Measurements from ENCODE around the gene TMEM240. TPM values are rescaled to one million over a fixed set of nuclear protein-coding genes. Genes with fewer than 3 reads are reported as not detected.

Gene TMEM240
- total RNA-seq, 1 experiment from 2014 or later = 1.2 TPM

DNA sequence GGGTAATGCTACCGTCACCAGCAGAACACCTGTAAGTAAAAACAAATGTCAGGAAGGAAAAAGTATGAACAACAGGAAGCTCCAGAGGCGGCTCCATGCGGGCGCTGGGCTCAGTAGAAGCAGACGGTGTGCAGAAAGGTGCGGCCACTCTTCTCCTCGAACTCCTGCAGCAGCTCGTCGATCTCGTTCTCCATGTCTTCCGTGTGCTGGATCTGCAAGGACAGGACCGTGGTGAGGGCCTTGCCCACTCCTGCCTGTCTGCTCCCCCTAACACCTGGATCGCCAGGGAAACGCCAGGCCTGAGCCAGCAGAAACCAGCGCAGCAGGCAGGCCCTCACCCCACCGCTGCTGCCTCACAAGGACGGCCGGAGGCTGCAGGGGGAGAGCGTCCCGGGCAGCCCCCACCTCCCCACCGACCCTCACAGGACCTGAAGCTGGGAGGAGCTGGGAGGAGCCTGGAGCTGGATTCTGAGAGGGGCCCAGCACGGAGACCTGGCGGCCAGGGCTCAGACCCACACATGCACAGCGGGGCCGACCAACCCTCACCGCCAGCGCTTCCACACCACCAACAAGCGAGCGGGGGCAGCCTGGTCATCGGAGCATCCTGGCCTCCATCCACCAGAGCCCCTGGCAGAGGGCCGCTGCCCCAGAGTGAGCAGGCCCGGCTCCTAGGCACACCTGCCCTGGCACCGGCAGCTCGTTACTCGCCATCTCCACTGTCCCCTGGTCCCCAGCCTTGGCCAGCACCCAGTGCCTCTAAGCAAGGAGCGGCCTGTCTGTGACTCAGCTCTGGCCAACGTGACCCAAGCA lies 1.7 kb upstream of the TMEM240 start:
- Histone ChIP-seq H3K27me3 (replicated peaks; ENCODE audit: control insufficient read depth, insufficient read depth, low read length) (no peaks in the 10 kb centered on the region), H3K9me3 (no peaks in the 10 kb centered on the region), H3K4me3 (ENCODE audit: low read depth, low read length) (no peak overlapping the region), H3K36me3 (ENCODE audit: control insufficient read depth, insufficient read depth, low read length) (no peaks in the 10 kb centered on the region), H3K4me1 (no peaks in the 10 kb centered on the region)
- Mint-ChIP-seq H3K27me3 (ENCODE audit: insufficient read depth, unreplicated experiment) (no peaks in the 10 kb centered on the region), H3K9me3 (ENCODE audit: unreplicated experiment) (no peaks in the 10 kb centered on the region), H3K27ac (ENCODE audit: unreplicated experiment) (no peak overlapping the region), H3K4me3 (ENCODE audit: unreplicated experiment) (no peak overlapping the region), H3K4me1 (ENCODE audit: low read depth, unreplicated experiment) (no peaks in the 10 kb centered on the region), H3K36me3 (ENCODE audit: insufficient read depth, unreplicated experiment) (peaks cover 32% of the 10 kb centered on the region)
- no TSS peak for BruUV-seq (replicated peaks)
- POLR2A ChIA-PET = no interaction called here
- intact Hi-C loops (cut with micrococcal nuclease; ENCODE audit: unreplicated experiment) = no loop called here
- TF ChIP-seq, protein P1, sequence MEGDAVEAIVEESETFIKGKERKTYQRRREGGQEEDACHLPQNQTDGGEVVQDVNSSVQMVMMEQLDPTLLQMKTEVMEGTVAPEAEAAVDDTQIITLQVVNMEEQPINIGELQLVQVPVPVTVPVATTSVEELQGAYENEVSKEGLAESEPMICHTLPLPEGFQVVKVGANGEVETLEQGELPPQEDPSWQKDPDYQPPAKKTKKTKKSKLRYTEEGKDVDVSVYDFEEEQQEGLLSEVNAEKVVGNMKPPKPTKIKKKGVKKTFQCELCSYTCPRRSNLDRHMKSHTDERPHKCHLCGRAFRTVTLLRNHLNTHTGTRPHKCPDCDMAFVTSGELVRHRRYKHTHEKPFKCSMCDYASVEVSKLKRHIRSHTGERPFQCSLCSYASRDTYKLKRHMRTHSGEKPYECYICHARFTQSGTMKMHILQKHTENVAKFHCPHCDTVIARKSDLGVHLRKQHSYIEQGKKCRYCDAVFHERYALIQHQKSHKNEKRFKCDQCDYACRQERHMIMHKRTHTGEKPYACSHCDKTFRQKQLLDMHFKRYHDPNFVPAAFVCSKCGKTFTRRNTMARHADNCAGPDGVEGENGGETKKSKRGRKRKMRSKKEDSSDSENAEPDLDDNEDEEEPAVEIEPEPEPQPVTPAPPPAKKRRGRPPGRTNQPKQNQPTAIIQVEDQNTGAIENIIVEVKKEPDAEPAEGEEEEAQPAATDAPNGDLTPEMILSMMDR (IDR thresholded peaks at IDR 0.05; ENCODE audit: insufficient read depth in 1 of 2, low read depth in 1 of 2, low read length in 1 of 2, severe bottlenecking in 1 of 2, unreplicated experiment in 1 of 2) = no peak
- CTCF ChIA-PET = no interaction called here
- DNase-seq = no peak

DNA sequence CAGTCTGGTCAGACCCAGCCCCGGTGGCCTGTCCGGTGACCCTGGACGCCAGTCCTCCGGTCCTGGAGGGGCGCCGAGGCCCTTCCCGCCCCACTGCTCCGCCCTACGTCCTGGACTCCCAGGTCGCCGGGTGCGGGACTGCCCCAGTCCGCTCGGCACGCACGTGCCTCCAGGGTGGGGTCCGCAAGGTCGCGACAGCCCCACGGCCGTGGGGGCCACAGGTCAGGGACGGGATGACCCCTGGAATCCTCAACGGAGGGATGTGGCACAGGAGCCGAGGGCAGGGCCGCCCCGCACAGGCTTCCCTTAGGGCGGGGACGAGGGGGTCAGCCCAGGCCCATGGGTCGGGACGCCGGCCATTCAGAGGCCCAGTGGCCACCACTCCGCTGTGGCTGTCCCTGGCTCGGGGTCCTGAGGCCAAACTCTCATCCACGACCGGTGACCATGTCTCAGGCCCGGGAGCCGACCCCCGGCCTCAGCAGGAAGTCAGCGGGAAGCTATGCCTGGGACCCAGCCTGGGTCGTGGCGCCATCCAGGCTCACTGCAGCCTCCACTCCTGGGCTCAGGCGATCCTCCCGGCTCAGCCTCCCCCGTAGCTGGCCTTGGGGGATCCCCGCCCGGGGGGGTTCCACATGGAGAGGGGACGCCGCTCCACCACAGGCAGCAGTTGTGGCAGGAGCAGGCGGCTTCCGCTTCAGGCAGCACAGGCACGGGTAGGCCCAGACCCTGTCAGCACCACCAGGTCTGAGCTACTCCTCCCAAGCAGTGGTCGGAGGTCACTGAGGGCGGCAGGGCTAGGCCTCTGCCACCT lies 599 bp upstream of the TMEM240 start:
- ChIA-PET CTCF (interaction anchor here (0.7 kb wide), 1 partner anchor 139 kb away, joined by 3 read pairs; no protein-coding TSS in a partner anchor), POLR2A (no interaction called here)
- intact Hi-C loops (cut with micrococcal nuclease; ENCODE audit: unreplicated experiment) = no loop called here
- H3K27me3 ChIP-seq (replicated peaks; ENCODE audit: control insufficient read depth, insufficient read depth, low read length) = no peaks in the 10 kb centered on the region
- no peak for DNase-seq
- no peak overlapping the region for H3K4me3 Mint-ChIP-seq (ENCODE audit: unreplicated experiment)
- H3K4me3 ChIP-seq (ENCODE audit: low read depth, low read length) = no peak overlapping the region
- no TSS peak for BruUV-seq (replicated peaks)
- H3K4me1 Mint-ChIP-seq (ENCODE audit: low read depth, unreplicated experiment) = no peaks in the 10 kb centered on the region
- no peaks in the 10 kb centered on the region for H3K36me3 ChIP-seq (ENCODE audit: control insufficient read depth, insufficient read depth, low read length)
- H3K9me3 Mint-ChIP-seq (ENCODE audit: unreplicated experiment) = no peaks in the 10 kb centered on the region
- H3K27me3 Mint-ChIP-seq (ENCODE audit: insufficient read depth, unreplicated experiment) = no peaks in the 10 kb centered on the region
- H3K36me3 Mint-ChIP-seq (ENCODE audit: insufficient read depth, unreplicated experiment) = peaks cover 43% of the 10 kb centered on the region
- TF ChIP-seq, protein P1 (IDR thresholded peaks at IDR 0.05; ENCODE audit: insufficient read depth in 1 of 2, low read depth in 1 of 2, low read length in 1 of 2, severe bottlenecking in 1 of 2, unreplicated experiment in 1 of 2) = no peak
- H3K4me1 ChIP-seq = no peaks in the 10 kb centered on the region
- no peaks in the 10 kb centered on the region for H3K9me3 ChIP-seq
- no peak overlapping the region for H3K27ac Mint-ChIP-seq (ENCODE audit: unreplicated experiment)

DNA sequence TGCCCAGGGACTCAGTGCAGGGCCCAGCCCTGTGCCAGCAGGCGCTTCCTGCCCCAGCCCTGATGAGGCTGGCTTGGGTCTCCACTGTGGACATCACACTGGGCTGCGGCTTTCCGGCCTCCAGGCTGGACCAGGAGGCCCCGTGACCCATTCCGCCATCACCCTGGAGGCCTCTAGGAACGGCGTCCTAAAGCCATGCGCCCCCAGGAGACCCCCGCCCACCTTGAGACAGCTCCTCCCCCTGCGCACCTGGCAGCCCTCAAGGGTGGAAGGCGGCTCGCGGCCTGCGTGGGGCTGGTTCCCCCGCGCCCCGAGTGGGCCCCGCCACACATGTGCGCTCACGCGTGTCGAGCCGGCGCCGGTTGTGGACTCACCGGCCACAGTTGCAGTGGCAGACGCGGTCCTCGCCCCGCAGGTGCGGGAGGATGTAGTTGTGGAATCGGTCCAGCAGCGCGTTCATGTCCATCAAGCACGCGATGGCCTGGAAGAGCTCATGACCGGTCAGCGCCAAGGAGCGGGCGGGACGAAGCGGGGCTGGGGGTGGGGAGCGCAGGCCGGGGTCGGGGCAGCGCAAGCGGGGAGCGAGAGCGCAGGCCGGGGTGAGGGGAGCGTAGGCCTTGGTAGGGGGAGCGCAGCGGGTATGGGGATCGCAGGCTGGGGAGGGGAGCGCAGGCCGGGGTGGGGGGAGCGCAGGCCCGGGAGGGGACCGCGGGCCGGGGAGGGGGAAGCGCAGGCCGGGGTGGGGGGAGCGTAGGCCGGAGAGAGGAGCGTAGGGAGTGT lies 924 bp downstream of the TMEM240 start:
- Histone ChIP-seq H3K4me1 (no peaks in the 10 kb centered on the region), H3K4me3 (ENCODE audit: low read depth, low read length) (no peak overlapping the region), H3K27me3 (replicated peaks; ENCODE audit: control insufficient read depth, insufficient read depth, low read length) (no peaks in the 10 kb centered on the region), H3K36me3 (ENCODE audit: control insufficient read depth, insufficient read depth, low read length) (no peaks in the 10 kb centered on the region), H3K9me3 (no peaks in the 10 kb centered on the region)
- intact Hi-C loops (cut with micrococcal nuclease; ENCODE audit: unreplicated experiment) = no loop called here
- TF ChIP-seq, protein P1 (IDR thresholded peaks at IDR 0.05; ENCODE audit: insufficient read depth in 1 of 2, low read depth in 1 of 2, low read length in 1 of 2, severe bottlenecking in 1 of 2, unreplicated experiment in 1 of 2) = no peak
- no peak overlapping the region for H3K27ac Mint-ChIP-seq (ENCODE audit: unreplicated experiment)
- peaks cover 38% of the 10 kb centered on the region for H3K36me3 Mint-ChIP-seq (ENCODE audit: insufficient read depth, unreplicated experiment)
- ChIA-PET POLR2A (no interaction called here), CTCF (interaction anchor here (0.7 kb wide), 1 partner anchor 184 kb away, joined by 5 read pairs; no protein-coding TSS in a partner anchor)
- H3K9me3 Mint-ChIP-seq (ENCODE audit: unreplicated experiment) = no peaks in the 10 kb centered on the region
- H3K4me3 Mint-ChIP-seq (ENCODE audit: unreplicated experiment) = no peak overlapping the region
- H3K4me1 Mint-ChIP-seq (ENCODE audit: low read depth, unreplicated experiment) = no peaks in the 10 kb centered on the region
- no peaks in the 10 kb centered on the region for H3K27me3 Mint-ChIP-seq (ENCODE audit: insufficient read depth, unreplicated experiment)
- no TSS peak for BruUV-seq (replicated peaks)
- DNase-seq = no peak

Measured in Caco-2 (cell line).